Common myeloid progenitor, CD34-positive (primary cell): Measurements from ENCODE around the gene TAF12.
"Not testable (repeated sequence)": the region's sequence is repeated elsewhere in the genome, so short reads cannot be mapped to it uniquely, and the experiment has no call there.

ENCODE experiments used
- CTCF ChIA-PET: fragments of 350-600 bp; sonication (Branson Sonifier 250); formaldehyde crosslinking; loops from one replicate; lab custom pipeline; 2021; ENCODE audit warnings: antibody characterized with exemption; lab: Charles Lee
- POLR2A ChIA-PET: fragments of 350-600 bp; sonication (Branson Sonifier 250); formaldehyde crosslinking; loops from one replicate; lab custom pipeline; 2021; ENCODE audit warnings: antibody characterized with exemption; lab: Charles Lee
- DNase-seq, 3 donors: peaks; one replicate each; pipeline versions ENCODE4 v3.0.0 to v3.0.0-alpha.2; 2013
- H3K27ac ChIP-seq, 2 experiments: 1 replicate in 1 of 2; 2 replicates in 1 of 2; pipeline ENCODE4 v1.7.0; 2013; ENCODE audit warnings: inconsistent platforms in 2 of 2, low read length in 2 of 2, mild to moderate bottlenecking in 2 of 2, low read depth in 1 of 2, moderate library complexity in 1 of 2; ENCODE audit not compliant: severe bottlenecking in 2 of 2, insufficient read depth in 1 of 2, poor library complexity in 1 of 2
- H3K27me3 ChIP-seq, 5 experiments: replicated peaks in 2 of 5; 1 replicate in 3 of 5; 2 replicates in 2 of 5; pipeline versions ENCODE4 v1.6.1 to v1.7.0; 2013; ENCODE audit warnings: low read length in 4 of 5, mild to moderate bottlenecking in 2 of 5, moderate library complexity in 2 of 5, inconsistent platforms in 1 of 5; ENCODE audit not compliant: insufficient read depth in 5 of 5, control insufficient read depth in 4 of 5
- H3K36me3 ChIP-seq, 4 experiments: 1 replicate in 2 of 4; 2 replicates in 2 of 4; pipeline versions ENCODE4 v1.6.1 to v1.7.0; 2013; ENCODE audit warnings: low read length in 3 of 4, control low read depth in 1 of 4, mild to moderate bottlenecking in 1 of 4; ENCODE audit not compliant: control insufficient read depth in 4 of 4, insufficient read depth in 4 of 4
- H3K4me1 ChIP-seq, 4 experiments: 1 replicate in 3 of 4; 2 replicates in 1 of 4; pipeline versions ENCODE4 v1.6.1 to v1.7.1; 2013; ENCODE audit warnings: low read length in 3 of 4, mild to moderate bottlenecking in 3 of 4, control low read depth in 1 of 4, inconsistent platforms in 1 of 4, moderate library complexity in 1 of 4; ENCODE audit not compliant: control insufficient read depth in 4 of 4, insufficient read depth in 4 of 4; ENCODE audit errors: control extremely low read depth in 1 of 4
- H3K4me3 ChIP-seq, 7 experiments: 1 replicate in 4 of 7; 2 replicates in 3 of 7; pipeline versions ENCODE4 v1.5.1 to v1.7.0; 2013; ENCODE audit warnings: mild to moderate bottlenecking in 7 of 7, low read length in 6 of 7, moderate library complexity in 6 of 7, inconsistent platforms in 2 of 7, low read depth in 2 of 7, control low read depth in 1 of 7; ENCODE audit not compliant: insufficient read depth in 4 of 7, control insufficient read depth in 1 of 7; ENCODE audit errors: extremely low read depth in 1 of 7
- H3K9me3 ChIP-seq, 5 experiments: 1 replicate in 4 of 5; 2 replicates in 1 of 5; pipeline versions ENCODE4 v1.6.1 to v1.7.1; 2013; ENCODE audit warnings: low read length in 4 of 5, mild to moderate bottlenecking in 2 of 5, inconsistent platforms in 1 of 5, low read depth in 1 of 5, moderate library complexity in 1 of 5; ENCODE audit not compliant: control insufficient read depth in 4 of 5, insufficient read depth in 2 of 5; ENCODE audit errors: control extremely low read depth in 1 of 5
- WGBS: methylation state at CpG from one replicate; pipeline ENCODE4 v1.1.5; 2013; ENCODE audit not compliant: insufficient coverage; 5-methylcytosine and 5-hydroxymethylcytosine counted together

TAF12 gene

DNA sequence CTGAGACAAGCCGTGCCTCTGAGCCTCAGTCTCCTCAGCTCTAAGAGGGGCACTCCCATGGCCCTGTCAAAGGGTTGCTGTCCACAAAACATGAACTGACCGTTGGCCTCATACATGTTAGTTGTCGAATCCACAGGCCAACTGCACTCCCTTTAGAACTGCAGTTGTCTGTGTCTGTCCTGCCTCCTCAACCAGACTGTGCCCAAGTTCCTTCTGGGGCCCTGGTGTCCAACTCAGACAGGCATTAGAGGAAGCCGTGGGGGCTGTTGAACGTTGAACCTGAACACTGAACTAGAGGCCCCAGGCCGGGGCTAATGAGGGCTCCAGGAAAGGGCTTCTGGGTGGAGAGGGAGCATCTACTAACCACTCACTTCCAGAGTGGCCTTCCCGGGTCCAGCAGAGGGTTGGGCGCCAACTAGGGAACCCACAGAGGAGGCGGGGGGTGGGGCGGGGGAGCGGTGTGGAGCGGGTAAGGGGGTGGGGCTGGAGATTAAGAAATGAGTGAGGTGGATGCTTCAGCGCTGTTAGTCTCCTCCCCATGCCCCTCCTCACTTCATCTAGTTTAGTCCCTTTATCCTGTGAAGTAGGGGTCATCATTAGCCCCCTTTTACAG lies 51.1 kb downstream of the TAF12 start, which contains the start of gene RAB42:
RAB42 (plus strand) TSS at position 558 of the 613 bp plus-strand sequence. CDS start 247 bp downstream, outside the sequence.
- H3K4me3 ChIP-seq: peak within 1 kb of the TSS; percentile 28 to 76 (median 64)
- peaks cover 0 to 22% (median 15%) of the 10 kb centered on the region in 4 experiments for H3K4me1 ChIP-seq
- 38% methylated on average over 6 of the region's 13 CpGs for whole genome bisulfite sequencing
- H3K27ac ChIP-seq: no peak within 1 kb of the TSS
- no peaks in the 10 kb centered on the region for H3K36me3 ChIP-seq
- POLR2A ChIA-PET: interaction anchor here (1.5 kb wide), 1 partner anchor 10 kb away, joined by 11 read pairs; no protein-coding TSS in a partner anchor
- no peaks in the 10 kb centered on the region for H3K9me3 ChIP-seq
- DNase-seq: peak; percentile 14 to 45 (median 40)
- peaks cover 0 to 4% (median 0%) of the 10 kb centered on the region in 5 experiments for H3K27me3 ChIP-seq
- CTCF ChIA-PET: interaction anchor here (1.7 to 1.8 kb wide), 2 partner anchors 11 to 12 kb away, joined by 7 to 9 read pairs; no protein-coding TSS in a partner anchor

DNA sequence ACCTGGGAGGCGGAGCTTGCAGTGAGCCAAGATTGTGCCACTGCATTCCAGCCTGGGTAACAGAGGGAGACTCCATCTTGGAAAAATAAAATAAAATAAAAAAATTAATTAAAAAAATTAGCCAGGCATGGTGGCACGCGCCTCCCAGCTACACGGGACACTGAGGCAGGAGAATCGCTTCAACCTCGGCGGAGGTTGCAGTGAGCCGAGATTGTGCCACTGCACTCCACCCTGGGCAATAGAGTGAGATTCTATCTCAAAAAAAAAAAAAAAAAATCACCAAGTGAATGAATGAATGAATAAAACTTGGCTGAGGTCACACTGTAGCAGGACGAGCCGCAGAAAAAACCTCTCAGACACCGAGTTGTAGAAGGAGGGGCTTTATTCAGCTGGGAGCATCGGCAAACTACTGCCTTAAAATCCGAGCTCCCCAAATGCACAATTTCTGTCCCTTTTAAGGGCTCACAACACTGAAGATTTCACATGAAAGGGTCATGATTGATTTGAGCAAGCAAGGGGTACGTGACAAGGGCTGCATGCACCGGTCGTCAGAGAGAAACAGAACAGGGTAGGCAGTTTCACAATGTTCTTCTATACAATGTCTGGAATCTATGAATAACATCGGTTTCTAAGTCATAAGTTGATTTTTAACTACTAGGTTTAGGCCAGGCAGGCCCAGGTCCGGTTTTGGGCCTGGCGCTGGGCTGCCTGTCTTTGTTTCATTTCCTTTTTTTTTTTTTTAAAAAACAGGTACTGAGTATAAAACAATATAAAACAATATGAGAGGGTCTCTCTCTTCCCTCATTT lies 56.1 kb downstream of the TAF12 start:
- CTCF ChIA-PET: not testable (repeated sequence)

DNA sequence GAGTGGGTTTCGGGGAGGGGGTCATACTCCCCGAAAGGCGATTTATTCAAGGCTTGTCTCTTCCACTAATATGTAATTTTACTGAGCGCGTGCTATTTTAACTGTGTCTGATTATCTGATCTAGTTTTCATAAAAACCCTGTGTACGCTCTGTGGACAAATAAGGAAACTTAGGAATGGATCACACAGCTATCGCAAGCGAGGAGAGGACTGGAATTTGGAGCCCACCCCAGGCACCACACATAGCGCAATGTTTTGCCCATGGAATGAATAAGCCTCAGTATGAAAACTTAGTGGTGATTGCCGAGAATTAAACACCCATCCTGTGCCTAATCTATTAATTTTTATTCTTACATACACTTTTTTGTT lies 60.6 kb downstream of the TAF12 start:
- ChIA-PET CTCF (interaction anchor here (0.9 to 4.3 kb wide), 3 partner anchors 14 to 28 kb away, joined by 5 to 27 read pairs (median 16); partner anchors contain the start of gene TRNAU1AP), POLR2A (interaction anchor here (0.7 to 2.9 kb wide), 19 partner anchors 8 to 332 kb away, joined by 3 to 22 read pairs (median 7); partner anchors contain the start of genes RAB42, RCC1, RNU11 and TAF12)
- WGBS: 0% methylated on average over 7 of the region's 10 CpGs
- Histone ChIP-seq H3K27me3 (no peaks in the 10 kb centered on the region), H3K4me1 (peaks cover 12 to 29% (median 28%) of the 10 kb centered on the region in 4 experiments), H3K27ac (peak overlapping the region in 1 of 2 experiments; percentile 94), H3K36me3 (peaks cover 10 to 36% (median 25%) of the 10 kb centered on the region in 4 experiments), H3K4me3 (peak overlapping the region; percentile 65 to 99 (median 87)), H3K9me3 (no peaks in the 10 kb centered on the region)
- DNase-seq: peak in 1 of 3 donors; percentile 15

More for the DNA sequence above, 56.1 kb downstream of the TAF12 start:
- peaks cover 0 to 27% (median 20%) of the 10 kb centered on the region in 4 experiments for H3K4me1 ChIP-seq
- H3K36me3 ChIP-seq, H3K4me3 ChIP-seq, DNase-seq, POLR2A ChIA-PET, H3K9me3 ChIP-seq, H3K27me3 ChIP-seq, H3K27ac ChIP-seq: not testable (repeated sequence)
- 100% methylated on average over 3 of the region's 19 CpGs for WGBS

DNA sequence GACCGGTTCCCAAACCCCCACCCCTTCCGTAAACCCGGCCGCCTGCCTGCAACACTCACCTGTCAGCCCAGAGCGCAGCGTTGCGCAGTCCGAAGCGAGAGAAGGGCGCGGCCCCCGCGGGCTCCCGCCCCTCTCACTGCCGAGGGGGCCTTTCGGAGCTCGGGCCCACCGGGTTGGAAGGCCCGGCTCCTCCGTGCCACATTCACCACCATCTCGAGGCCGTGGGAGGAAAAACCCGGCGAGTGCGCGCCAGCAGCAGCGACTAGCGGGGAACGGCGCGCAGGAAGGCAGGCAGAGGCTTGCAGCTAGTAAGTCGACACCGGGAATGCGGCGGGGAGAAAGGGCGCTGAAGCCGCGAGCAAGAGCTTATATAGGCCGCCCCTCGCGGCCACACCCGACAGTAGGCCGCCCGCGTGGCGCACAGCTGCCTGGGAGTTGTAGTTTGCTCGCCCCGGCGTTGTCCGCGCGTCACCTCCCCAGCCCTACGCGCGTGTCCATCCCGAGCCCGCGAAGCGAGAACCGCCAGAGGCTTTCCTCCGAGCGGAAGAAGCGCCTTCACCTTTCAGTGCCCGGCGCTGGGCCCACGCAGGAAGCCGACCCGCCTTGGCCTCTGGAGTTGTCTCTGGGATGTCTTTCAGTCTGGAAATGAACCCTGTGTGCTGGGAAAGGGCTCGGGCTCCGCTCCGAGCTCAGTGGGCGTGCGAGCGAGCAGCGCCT lies 61.2 kb downstream of the TAF12 start:
- H3K27ac ChIP-seq: peak overlapping the region; percentile 80 to 94
- WGBS: under 1% methylated on average over 70 of the region's 75 CpGs
- no peaks in the 10 kb centered on the region for H3K9me3 ChIP-seq
- H3K4me3 ChIP-seq: peak overlapping the region; percentile 65 to 99 (median 87)
- H3K4me1 ChIP-seq: peaks cover 12 to 29% (median 28%) of the 10 kb centered on the region in 4 experiments
- H3K27me3 ChIP-seq: no peaks in the 10 kb centered on the region
- ChIA-PET CTCF (interaction anchor here (0.9 to 4.3 kb wide), 9 partner anchors 9 to 172 kb away, joined by 3 to 27 read pairs (median 7); partner anchors contain the start of gene TRNAU1AP), POLR2A (interaction anchor here (0.5 to 2.9 kb wide), 23 partner anchors 9 to 347 kb away, joined by 3 to 22 read pairs (median 5); partner anchors contain the start of genes RAB42, RCC1, RNU11 and TAF12)
- peaks cover 10 to 40% (median 27%) of the 10 kb centered on the region in 4 experiments for H3K36me3 ChIP-seq
- peak; percentile 93 to 96 (median 96) for DNase-seq

DNA sequence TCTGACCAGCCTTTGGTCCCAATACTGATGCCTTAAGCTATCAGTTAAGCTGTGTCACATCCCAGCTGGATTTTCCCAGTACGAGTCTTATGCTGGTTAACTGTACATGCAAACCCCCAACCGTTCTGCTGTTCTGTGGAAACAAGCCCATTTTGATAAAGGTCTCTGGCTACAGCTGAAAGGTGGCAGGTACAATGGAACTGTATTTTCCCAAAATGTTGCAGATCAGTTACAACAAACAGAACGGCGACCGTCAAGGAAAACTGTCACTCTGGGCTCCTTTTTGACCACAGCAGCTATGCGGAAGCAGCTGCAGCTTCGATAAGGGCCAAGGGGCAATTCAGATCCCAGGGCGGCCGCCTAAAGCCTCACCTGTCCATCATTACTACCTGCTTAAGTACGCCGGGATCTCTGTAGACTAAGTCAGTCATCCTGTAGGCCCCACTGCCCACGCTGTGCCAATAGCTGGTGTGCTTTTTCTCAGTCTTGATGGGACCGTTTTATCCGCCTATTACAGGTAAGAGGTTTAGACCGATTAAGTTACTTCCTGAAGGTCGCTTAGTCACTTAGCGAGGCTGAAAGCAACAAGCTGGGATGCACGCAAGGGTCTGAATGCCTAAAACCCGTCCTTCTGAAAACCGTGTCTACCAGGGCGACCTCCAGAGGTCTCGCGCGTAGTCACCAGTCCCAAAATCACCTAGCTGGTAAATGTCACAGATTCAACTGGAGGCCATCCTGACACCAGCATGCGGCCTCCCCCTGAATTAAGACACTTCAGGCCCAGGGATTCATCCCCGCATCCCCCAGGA lies 61.9 kb downstream of the TAF12 start:
- H3K27me3 ChIP-seq: no peaks in the 10 kb centered on the region
- H3K36me3 ChIP-seq: peaks cover 10 to 42% (median 28%) of the 10 kb centered on the region in 4 experiments
- 0% methylated on average over 21 of the region's 26 CpGs for WGBS
- POLR2A ChIA-PET: interaction anchor here (0.5 to 2.9 kb wide), 22 partner anchors 9 to 346 kb away, joined by 3 to 22 read pairs (median 4); partner anchors contain the start of genes RAB42, RCC1, RNU11 and TAF12
- H3K4me1 ChIP-seq: peaks cover 12 to 29% (median 28%) of the 10 kb centered on the region in 4 experiments
- peak overlapping the region; percentile 65 to 99 (median 87) for H3K4me3 ChIP-seq
- H3K27ac ChIP-seq: peak overlapping the region; percentile 80 to 94
- H3K9me3 ChIP-seq: no peaks in the 10 kb centered on the region
- CTCF ChIA-PET: interaction anchor here (0.9 to 4.3 kb wide), 8 partner anchors 10 to 171 kb away, joined by 3 to 27 read pairs (median 8); partner anchors contain the start of gene TRNAU1AP
- peak; percentile 78 to 85 (median 79) for DNase-seq
